B cell (primary cell): Measurements from ENCODE around the gene XRCC1. TPM values are rescaled to one million over a fixed set of nuclear protein-coding genes. Genes with fewer than 3 reads are reported as not detected.

Experiments used
- ATAC-seq: fragments of 200-7000 bp; cut with Tn5 transposase; one replicate; pipeline ENCODE4 v1.10.0; 2021; ENCODE audit warnings: low read depth, mild to moderate bottlenecking, moderate number of reproducible peaks, moderate library complexity
- CTCF ChIA-PET: fragments of 350-600 bp; sonication (Branson Sonifier 250); formaldehyde crosslinking; loops from one replicate; lab custom pipeline; 2021; ENCODE audit warnings: antibody characterized with exemption, inconsistent platforms; lab: Charles Lee
- POLR2A ChIA-PET: fragments of 350-600 bp; sonication (Branson Sonifier 250); formaldehyde crosslinking; loops from one replicate; lab custom pipeline; 2021; ENCODE audit warnings: antibody characterized with exemption; lab: Charles Lee
- DNase-seq: peaks from one replicate; pipeline ENCODE4 v3.0.0; 2013
- H2AFZ ChIP-seq: 2 replicates; pipeline ENCODE4 v1.6.1; 2012; ENCODE audit warnings: mild to moderate bottlenecking, low read depth, low read length; ENCODE audit not compliant: insufficient read depth, poor library complexity, severe bottlenecking
- H3K27ac ChIP-seq, 2 donors: 1 replicate in 1 of 2; 2 replicates in 1 of 2; pipeline ENCODE4 v1.5.1; 2012 to 2013; ENCODE audit warnings: low read length in 2 of 2, mild to moderate bottlenecking in 2 of 2, moderate library complexity in 1 of 2
- H3K27me3 ChIP-seq, 4 experiments: fragments of 200-600 bp in 1 of 4; sonication (generic) in 1 of 4; replicated peaks in 1 of 4; 1 replicate in 2 of 4; 2 replicates in 2 of 4; pipeline versions ENCODE4 v1.6.1 to v1.7.0; 2013 to 2016; ENCODE audit warnings: low read length in 3 of 4, mild to moderate bottlenecking in 2 of 4, mixed read lengths in 1 of 4, moderate library complexity in 1 of 4; ENCODE audit not compliant: insufficient read depth in 4 of 4, control insufficient read depth in 3 of 4; ENCODE audit errors: control extremely low read depth in 1 of 4
- H3K36me3 ChIP-seq, 2 experiments: replicated peaks in 1 of 2; 1 replicate in 1 of 2; 2 replicates in 1 of 2; pipeline versions ENCODE4 v1.6.1 to v1.7.1; 2013; ENCODE audit warnings: low read length in 1 of 2; ENCODE audit not compliant: insufficient read depth in 2 of 2, control insufficient read depth in 1 of 2; ENCODE audit errors: control extremely low read depth in 1 of 2, extremely low read depth in 1 of 2
- H3K4me1 ChIP-seq, 2 donors: fragments of 200-600 bp in 1 of 2; sonication (generic) in 1 of 2; 1 replicate in 1 of 2; 2 replicates in 1 of 2; pipeline versions ENCODE4 v1.5.1 to v1.6.1; 2013 to 2017; ENCODE audit warnings: low read length in 2 of 2; ENCODE audit not compliant: control insufficient read depth in 2 of 2, insufficient read depth in 2 of 2
- H3K4me2 ChIP-seq: replicated peaks from 2 replicates; pipeline ENCODE3; 2012; ENCODE audit warnings: mild to moderate bottlenecking, low read depth, low read length; ENCODE audit not compliant: poor library complexity, severe bottlenecking
- H3K4me3 ChIP-seq, 5 experiments: fragments of 200-600 bp in 1 of 5; sonication (generic) in 1 of 5; 1 replicate in 3 of 5; 2 replicates in 2 of 5; pipeline versions ENCODE4 v1.5.1 to v1.7.0; 2011 to 2016; ENCODE audit warnings: low read length in 4 of 5, mild to moderate bottlenecking in 4 of 5, low read depth in 2 of 5, control low read depth in 1 of 5, moderate library complexity in 1 of 5; ENCODE audit not compliant: insufficient read depth in 1 of 5; ENCODE audit errors: control extremely low read depth in 1 of 5, extremely low read depth in 1 of 5
- H3K79me2 ChIP-seq: fragments of 200-600 bp; sonication (generic); one replicate; pipeline ENCODE4 v1.6.0; 2016; ENCODE audit warnings: low read length; ENCODE audit not compliant: control insufficient read depth, insufficient read depth
- H3K9ac ChIP-seq: fragments of 200-600 bp; sonication (generic); 2 replicates; pipeline ENCODE4 v1.6.1; 2017; ENCODE audit warnings: mild to moderate bottlenecking, low read length, moderate library complexity
- H3K9me3 ChIP-seq, 3 donors: one replicate each; pipeline versions ENCODE4 v1.6.1 to v1.7.1; 2013; ENCODE audit warnings: low read length in 2 of 3; ENCODE audit not compliant: control insufficient read depth in 2 of 3, insufficient read depth in 1 of 3; ENCODE audit errors: control extremely low read depth in 1 of 3
- H4K20me1 ChIP-seq: 2 replicates; pipeline ENCODE4 v1.6.0; 2012; ENCODE audit warnings: mild to moderate bottlenecking, low read length; ENCODE audit not compliant: insufficient read depth, control insufficient read depth, poor library complexity, severe bottlenecking
- H3K27ac Mint-ChIP-seq: one replicate; pipeline ENCODE4 v1.8.0; 2021; ENCODE audit warnings: mixed read lengths
- H3K27me3 Mint-ChIP-seq: one replicate; pipeline ENCODE4 v1.8.0; 2021; ENCODE audit warnings: mixed read lengths
- H3K4me1 Mint-ChIP-seq: one replicate; pipeline ENCODE4 v1.8.0; 2021; ENCODE audit warnings: mixed read lengths
- H3K4me3 Mint-ChIP-seq: one replicate; pipeline ENCODE4 v1.8.0; 2021; ENCODE audit warnings: mixed read lengths
- H3K9me3 Mint-ChIP-seq: one replicate; pipeline ENCODE4 v1.8.0; 2022; ENCODE audit warnings: mixed read lengths; ENCODE audit not compliant: insufficient read depth
- EZH2 ChIP-seq: IDR thresholded peaks from 2 replicates; pipeline ENCODE4 v1.6.1; 2012; ENCODE audit warnings: borderline replicate concordance, low read depth, mild to moderate bottlenecking, moderate library complexity, low read length; ENCODE audit not compliant: insufficient read depth, poor library complexity, severe bottlenecking
- WGBS: methylation state at CpG from one replicate; pipeline ENCODE4 v1.1.5; 2013; ENCODE audit warnings: missing lambda C conversion rate; ENCODE audit not compliant: insufficient coverage; 5-methylcytosine and 5-hydroxymethylcytosine counted together
- intact Hi-C: fragments of 100-400 bp; cut with micrococcal nuclease; formaldehyde crosslinking; loops from one replicate; pipeline ENCODE4 v1.10.0; 2022
- polyA plus RNA-seq: library from polyadenylated mRNA; depleted of rRNA; stranded (reverse); fragments of >200 nt; gene quantifications from 2 replicates; pipeline ENCODE4 v1.2.3, GENCODE V29; 2012
- total RNA-seq, 2 donors: library from RNA; stranded (reverse); fragments of 120-200 nt in 1 of 2; gene quantifications; 1 replicate in 1 of 2; 2 replicates in 1 of 2; pipeline versions ENCODE4 v1.2.3 to v1.2.4, GENCODE V29; 2013 to 2022
- TF ChIP-seq, protein P1 (sequence below): fragments of 200-600 bp; IDR thresholded peaks from one replicate; pipeline ENCODE4 v1.8.0; 2022; ENCODE audit warnings: antibody characterized with exemption, mild to moderate bottlenecking

Gene XRCC1
- total and polyA plus RNA-seq, 2 donors (not counting 1 experiment from before 2014, with no cell fraction given), result 34.6 to 38.2 TPM

DNA sequence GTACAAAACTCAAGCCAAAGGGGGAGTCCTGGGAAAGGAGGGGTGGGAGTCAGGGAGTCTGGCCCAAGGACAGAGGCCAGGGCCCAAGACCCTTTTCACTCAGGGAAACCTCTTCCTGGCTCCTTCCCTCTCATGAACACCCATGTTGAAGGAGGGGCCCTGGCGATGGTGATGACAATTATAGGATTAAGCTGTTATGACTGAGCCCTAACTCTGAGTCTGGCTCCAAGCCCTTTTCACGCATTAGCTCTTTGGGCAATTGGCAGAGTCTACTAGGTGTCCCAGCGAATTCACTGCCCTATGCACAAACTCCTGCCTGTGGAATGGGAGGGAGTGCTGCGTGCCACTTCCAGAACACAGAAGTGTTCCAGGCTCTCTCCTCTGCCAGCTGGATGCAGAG, 21.7 kb downstream of the XRCC1 start:
- Histone ChIP-seq H3K27me3 (no peaks in the 10 kb centered on the region), H4K20me1 (peaks cover 28% of the 10 kb centered on the region), H3K4me2 (no peak overlapping the region), H3K36me3 (peaks cover 7 to 71% of the 10 kb centered on the region in 2 experiments), H3K9ac (no peak overlapping the region), H3K9me3 (no peaks in the 10 kb centered on the region), H3K4me1 (peaks cover 0 to 9% of the 10 kb centered on the region in 2 donors), H2AFZ (no peak overlapping the region), H3K27ac (no peak overlapping the region), H3K79me2 (peaks cover 39% of the 10 kb centered on the region), H3K4me3 (no peak overlapping the region)
- WGBS, result 95% methylated on average over 4 of the region's 4 CpGs
- intact Hi-C loops, result no loop called here
- no peaks in the 10 kb centered on the region for H3K27me3 Mint-ChIP-seq
- CTCF ChIA-PET, result interaction anchor here (0.9 to 8.9 kb wide), 5 partner anchors 20 to 106 kb away, joined by 4 to 126 read pairs (median 5); partner anchors contain the start of genes IRGQ, PINLYP, XRCC1 and ZNF575
- DNase-seq (no peak), ATAC-seq (no peak)
- peaks cover 7% of the 10 kb centered on the region for H3K4me1 Mint-ChIP-seq
- H3K4me3 Mint-ChIP-seq, result no peak overlapping the region
- H3K27ac Mint-ChIP-seq, result no peak overlapping the region
- no peaks in the 10 kb centered on the region for H3K9me3 Mint-ChIP-seq
- no peak for TF ChIP-seq EZH2
- TF ChIP-seq, protein P1, sequence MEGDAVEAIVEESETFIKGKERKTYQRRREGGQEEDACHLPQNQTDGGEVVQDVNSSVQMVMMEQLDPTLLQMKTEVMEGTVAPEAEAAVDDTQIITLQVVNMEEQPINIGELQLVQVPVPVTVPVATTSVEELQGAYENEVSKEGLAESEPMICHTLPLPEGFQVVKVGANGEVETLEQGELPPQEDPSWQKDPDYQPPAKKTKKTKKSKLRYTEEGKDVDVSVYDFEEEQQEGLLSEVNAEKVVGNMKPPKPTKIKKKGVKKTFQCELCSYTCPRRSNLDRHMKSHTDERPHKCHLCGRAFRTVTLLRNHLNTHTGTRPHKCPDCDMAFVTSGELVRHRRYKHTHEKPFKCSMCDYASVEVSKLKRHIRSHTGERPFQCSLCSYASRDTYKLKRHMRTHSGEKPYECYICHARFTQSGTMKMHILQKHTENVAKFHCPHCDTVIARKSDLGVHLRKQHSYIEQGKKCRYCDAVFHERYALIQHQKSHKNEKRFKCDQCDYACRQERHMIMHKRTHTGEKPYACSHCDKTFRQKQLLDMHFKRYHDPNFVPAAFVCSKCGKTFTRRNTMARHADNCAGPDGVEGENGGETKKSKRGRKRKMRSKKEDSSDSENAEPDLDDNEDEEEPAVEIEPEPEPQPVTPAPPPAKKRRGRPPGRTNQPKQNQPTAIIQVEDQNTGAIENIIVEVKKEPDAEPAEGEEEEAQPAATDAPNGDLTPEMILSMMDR, result no peak
- POLR2A ChIA-PET, result no interaction called here

DNA sequence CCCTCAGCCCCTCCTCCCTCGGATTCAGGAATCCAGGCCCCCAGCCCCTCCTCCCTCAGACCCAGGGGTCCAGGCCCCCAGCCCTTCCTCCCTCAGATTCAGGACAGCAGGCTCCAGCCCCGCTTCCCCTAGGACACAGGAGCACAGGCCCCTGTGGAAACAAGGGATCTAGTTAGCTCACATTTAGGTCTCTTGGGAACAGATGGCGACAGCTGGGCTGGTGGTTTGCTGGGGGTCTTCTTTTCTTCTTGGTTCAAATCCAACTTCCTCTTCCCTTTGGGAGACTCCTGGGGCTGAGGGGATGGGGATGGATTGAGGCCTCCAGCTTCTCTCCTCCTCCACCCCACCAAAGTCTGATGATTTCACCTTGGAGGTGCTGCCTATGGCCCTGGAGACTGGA, 22.7 kb downstream of the XRCC1 start:
- Histone ChIP-seq H3K9ac (no peak overlapping the region), H3K4me3 (no peak overlapping the region), H3K27me3 (no peaks in the 10 kb centered on the region), H2AFZ (no peak overlapping the region), H4K20me1 (peaks cover 28% of the 10 kb centered on the region), H3K27ac (no peak overlapping the region), H3K9me3 (no peaks in the 10 kb centered on the region), H3K36me3 (peaks cover 7 to 65% of the 10 kb centered on the region in 2 experiments), H3K4me2 (no peak overlapping the region), H3K79me2 (peaks cover 34% of the 10 kb centered on the region), H3K4me1 (peaks cover 0 to 9% of the 10 kb centered on the region in 2 donors)
- DNase-seq (no peak), ATAC-seq (no peak)
- no peaks in the 10 kb centered on the region for H3K9me3 Mint-ChIP-seq
- CTCF ChIA-PET, result interaction anchor here (0.6 to 8.9 kb wide), 5 partner anchors 22 to 105 kb away, joined by 3 to 126 read pairs (median 5); partner anchors contain the start of genes IRGQ, PINLYP, XRCC1 and ZNF576
- H3K27me3 Mint-ChIP-seq, result no peaks in the 10 kb centered on the region
- WGBS, result 40% methylated on average over 1 of the region's 3 CpGs
- H3K4me3 Mint-ChIP-seq, result no peak overlapping the region
- no peak overlapping the region for H3K27ac Mint-ChIP-seq
- POLR2A ChIA-PET, result interaction anchor here (0.8 kb wide), 1 partner anchor 18 kb away, joined by 9 read pairs; no protein-coding TSS in a partner anchor
- no peak for TF ChIP-seq EZH2
- TF ChIP-seq, protein P1, result no peak
- intact Hi-C loops, result no loop called here
- peaks cover 7% of the 10 kb centered on the region for H3K4me1 Mint-ChIP-seq
